ENCODE results near the gene ABCG1. TPM values are rescaled to one million over a fixed set of nuclear protein-coding genes. Genes with fewer than 3 reads are reported as not detected.

Gene ABCG1
- total and polyA plus RNA-seq, 8 donors, result 3.1 to 65.9 (median 15.6) TPM

GRCh38 chr21:42236693-42237092 is 17.8 kb downstream of the ABCG1 start:
- H3K4me3 ChIP-seq, result no peak overlapping the region
- peak overlapping the region; percentile 83 to 91 (median 88) for H3K27ac ChIP-seq
- intact Hi-C loops (cut with DNase I; ENCODE audit: low total_unique reads), result no loop called here
- DNase-seq, result no peak
- 30 to 59% (median 53%) methylated on average over 3 of the region's 3 CpGs for WGBS, 5 donors
- peaks cover 58 to 78% (median 62%) of the 10 kb centered on the region in 4 donors for H3K4me1 ChIP-seq
- H3K27me3 ChIP-seq, result no peaks in the 10 kb centered on the region
- H3K9me3 ChIP-seq, result no peaks in the 10 kb centered on the region
- no peak for TF ChIP-seq CTCF (IDR thresholded peaks at IDR 0.05)
- TF ChIP-seq POLR2AphosphoS5 (IDR thresholded peaks at IDR 0.05), result no peak
- TF ChIP-seq POLR2A (IDR thresholded peaks at IDR 0.05), result no peak
- no peak for TF ChIP-seq EP300 (IDR thresholded peaks at IDR 0.05)
- no peaks in the 10 kb centered on the region for H3K36me3 ChIP-seq

GRCh38 chr21:42237161-42237560 is 18.2 kb downstream of the ABCG1 start:
- Histone ChIP-seq H3K4me1 (peaks cover 53 to 73% (median 57%) of the 10 kb centered on the region in 4 donors), H3K36me3 (no peaks in the 10 kb centered on the region), H3K27me3 (no peaks in the 10 kb centered on the region), H3K27ac (peak overlapping the region in 4 of 5 donors; percentile 83 to 91 (median 88)), H3K4me3 (no peak overlapping the region), H3K9me3 (no peaks in the 10 kb centered on the region)
- TF ChIP-seq POLR2AphosphoS5 (IDR thresholded peaks at IDR 0.05), result no peak
- no peak for TF ChIP-seq POLR2A (IDR thresholded peaks at IDR 0.05)
- TF ChIP-seq EP300 (IDR thresholded peaks at IDR 0.05), result no peak
- TF ChIP-seq CTCF (IDR thresholded peaks at IDR 0.05), result no peak
- 85 to 97% (median 93%) methylated on average over 5 of the region's 5 CpGs for WGBS, 5 donors
- intact Hi-C loops (cut with DNase I; ENCODE audit: low total_unique reads), result no loop called here
- DNase-seq, result no peak

- Histone ChIP-seq H3K9me3 (no peaks in the 10 kb centered on the region), H3K27ac (peak overlapping the region in 4 of 5 donors; percentile 6 to 91 (median 50)), H3K27me3 (no peaks in the 10 kb centered on the region), H3K4me3 (no peak overlapping the region), H3K36me3 (no peaks in the 10 kb centered on the region), H3K4me1 (peaks cover 49 to 69% (median 53%) of the 10 kb centered on the region in 4 donors)
- no peak for DNase-seq
- TF ChIP-seq CTCF (IDR thresholded peaks at IDR 0.05) (no peak), POLR2A (IDR thresholded peaks at IDR 0.05) (no peak), POLR2AphosphoS5 (IDR thresholded peaks at IDR 0.05) (no peak), EP300 (IDR thresholded peaks at IDR 0.05) (no peak)
- intact Hi-C loops (cut with DNase I; ENCODE audit: low total_unique reads), result no loop called here
- 80 to 100% (median 90%) methylated on average over 3 of the region's 3 CpGs for WGBS, 5 donors
Measured at GRCh38 chr21:42237577-42237976, 18.6 kb downstream of the ABCG1 start.

- Histone ChIP-seq H3K9me3 (no peaks in the 10 kb centered on the region), H3K27me3 (no peaks in the 10 kb centered on the region), H3K4me1 (peaks cover 41 to 61% (median 45%) of the 10 kb centered on the region in 4 donors), H3K36me3 (no peaks in the 10 kb centered on the region), H3K27ac (peak overlapping the region in 4 of 5 donors; percentile 11 to 91 (median 28)), H3K4me3 (no peak overlapping the region)
- DNase-seq, result no peak
- TF ChIP-seq POLR2AphosphoS5 (IDR thresholded peaks at IDR 0.05) (no peak), EP300 (IDR thresholded peaks at IDR 0.05) (no peak), CTCF (IDR thresholded peaks at IDR 0.05) (no peak), POLR2A (IDR thresholded peaks at IDR 0.05) (no peak)
- intact Hi-C loops (cut with DNase I; ENCODE audit: low total_unique reads), result no loop called here
- WGBS, 5 donors, result 46 to 64% (median 55%) methylated on average over 12 of the region's 12 CpGs
Measured at GRCh38 chr21:42238185-42238934, 19.4 kb downstream of the ABCG1 start.

Measured in stomach (tissue), 9 donors.